K562 (cell line): ENCODE results near the gene NME2. TPM values are rescaled to one million over a fixed set of nuclear protein-coding genes. Genes with fewer than 3 reads are reported as not detected.

Source experiments
- ARNT ChIP-seq, 2 experiments: fragments of 450-650 bp; IDR thresholded peaks; 2 replicates each; pipeline ENCODE4 v1.6.1; 2016; ENCODE audit warnings: mild to moderate bottlenecking in 1 of 2
- CXXC5 ChIP-seq: fragments of 250-450 bp; sonication (Bioruptor Pico); IDR thresholded peaks from 2 replicates; pipeline ENCODE4 v1.8.0; 2022; ENCODE audit warnings: inconsistent platforms, mild to moderate bottlenecking, moderate library complexity
- EWSR1 ChIP-seq: fragments of 450-650 bp; IDR thresholded peaks from 2 replicates; pipeline ENCODE4 v1.6.1; 2018; ENCODE audit warnings: borderline replicate concordance, mild to moderate bottlenecking, low read depth, moderate library complexity; ENCODE audit not compliant: partially characterized antibody
- JUND ChIP-seq, 2 experiments: IDR thresholded peaks; 2 replicates in 1 of 2; 3 replicates in 1 of 2; pipeline ENCODE4 v1.6.1; 2011; ENCODE audit warnings: borderline replicate concordance in 2 of 2, low read depth in 2 of 2, low read length in 2 of 2, improper control_type of control experiment in 1 of 2, missing biosample characterization in 1 of 2, missing genetic modification characterization in 1 of 2, missing genetic modification reagents in 1 of 2
- MITF ChIP-seq: IDR thresholded peaks from 2 replicates; pipeline ENCODE4 v1.6.1; 2014; ENCODE audit warnings: antibody characterized with exemption
- NKRF ChIP-seq: fragments of 450-650 bp; IDR thresholded peaks from 2 replicates; pipeline ENCODE4 v1.6.1; 2016; ENCODE audit warnings: borderline replicate concordance
- SUPT5H ChIP-seq: fragments of 450-650 bp; IDR thresholded peaks from 2 replicates; pipeline ENCODE4 v1.6.1; 2016
- XRCC5 ChIP-seq: fragments of 200-400 bp; formaldehyde crosslinking; IDR thresholded peaks from 2 replicates; pipeline ENCODE4 v1.6.1; 2017; ENCODE audit warnings: low read depth, mild to moderate bottlenecking, low read length
- ZNF280A ChIP-seq: fragments of 450-650 bp; IDR thresholded peaks from 2 replicates; pipeline ENCODE4 v1.6.1; 2018; ENCODE audit warnings: mild to moderate bottlenecking, low read depth; ENCODE audit not compliant: partially characterized antibody
- polyA plus RNA-seq, 8 experiments: library from polyadenylated mRNA; depleted of rRNA in 4 of 8; stranded (reverse) in 5 of 8; unstranded in 3 of 8; fragments of >200 nt; fragmentation: Nextera tagmentation in 2 of 8; fragmentation: Illumina TruSeq in 1 of 8; extraction: Ambion mirVana in 2 of 8; extraction: Trizol in 1 of 8; gene quantifications; 2 replicates each; pipeline versions ENCODE4 v1.2.1 to v1.2.3, GENCODE V29; 2011 to 2014; ENCODE audit warnings: inconsistent platforms in 1 of 8, missing spikeins in 1 of 8
- total RNA-seq, 7 experiments: library from RNA; depleted of rRNA in 6 of 7; stranded (reverse); fragments of >200 nt in 6 of 7; fragmentation: Illumina TruSeq in 2 of 7; extraction: Trizol in 2 of 7; gene quantifications; 2 replicates each; pipeline versions ENCODE4 v1.2.1 to v1.2.3, GENCODE V29; 2011 to 2021; ENCODE audit warnings: low replicate concordance in 1 of 7

The NME2 gene
- total and polyA plus RNA-seq, 9 of the 15 experiments (the other 6 are each of a cell fraction or from before 2014, with no cell fraction given) = 684 to 1,202 (median 924) TPM

GRCh38 chr17:51165680-51166197 lies 472 bp upstream of the NME2 start (continued):
- TF ChIP-seq NKRF (peak; percentile 85), EWSR1 (no peak), ARNT (IDR thresholded peaks at IDR 0.05) (peak; percentile 25 to 48; a peak in 1 of 4 replicates), MITF (no peak), XRCC5 (0 out of 2 replicates have a peak, but pooled peaks have one; percentile 5), ZNF280A (peak; percentile 16), CXXC5 (no peak), JUND (IDR thresholded peaks at IDR 0.05; ENCODE audit: borderline replicate concordance, low read depth, low read length) (no peak), JUND (tag; IDR thresholded peaks at IDR 0.05; ENCODE audit: borderline replicate concordance, low read depth, low read length) (0 out of 3 replicates have a peak, but pooled peaks have one; percentile 58), SUPT5H (peak; percentile 87)
